H9 (cell line): ENCODE measurements around the gene ANKRD65. TPM values are rescaled to one million over a fixed set of nuclear protein-coding genes. Genes with fewer than 3 reads are reported as not detected.

Experiments used
- DNase-seq: peaks from one replicate; pipeline ENCODE4 v3.0.0-alpha.2; 2017
- H2AFZ ChIP-seq: one replicate; pipeline ENCODE4 v1.6.1; 2013; ENCODE audit warnings: mild to moderate bottlenecking, low read length, control low read depth, moderate library complexity
- H2AK5ac ChIP-seq: 2 replicates; pipeline ENCODE4 v1.6.1; 2013; ENCODE audit warnings: low read length, control low read depth, mixed read lengths; ENCODE audit not compliant: insufficient read length
- H2BK120ac ChIP-seq: one replicate; pipeline ENCODE4 v1.6.1; 2013; ENCODE audit warnings: low read depth, mild to moderate bottlenecking, low read length, control low read depth, inconsistent platforms; ENCODE audit not compliant: poor library complexity, severe bottlenecking
- H2BK12ac ChIP-seq: 2 replicates; pipeline ENCODE4 v1.6.1; 2013; ENCODE audit warnings: low read length, control low read depth, mixed read lengths, low read depth; ENCODE audit not compliant: insufficient read length
- H2BK15ac ChIP-seq: 2 replicates; pipeline ENCODE4 v1.6.1; 2013; ENCODE audit warnings: low read depth, low read length, control low read depth
- H2BK20ac ChIP-seq: one replicate; pipeline ENCODE4 v1.6.1; 2013; ENCODE audit warnings: low read depth, mild to moderate bottlenecking, low read length, control low read depth, inconsistent platforms; ENCODE audit not compliant: poor library complexity, severe bottlenecking
- H2BK5ac ChIP-seq: 2 replicates; pipeline ENCODE4 v1.6.1; 2013; ENCODE audit warnings: low read length, control low read depth, mixed read lengths; ENCODE audit not compliant: insufficient read length
- H3K14ac ChIP-seq: 2 replicates; pipeline ENCODE4 v1.6.1; 2013; ENCODE audit warnings: low read length, control low read depth; ENCODE audit not compliant: insufficient read depth
- H3K18ac ChIP-seq: 2 replicates; pipeline ENCODE4 v1.6.1; 2013; ENCODE audit warnings: low read depth, mild to moderate bottlenecking, mixed read lengths, low read length, control low read depth; ENCODE audit not compliant: insufficient read length
- H3K23ac ChIP-seq: 2 replicates; pipeline ENCODE4 v1.6.1; 2013; ENCODE audit warnings: low read length, control low read depth, mixed read lengths, low read depth; ENCODE audit not compliant: insufficient read length
- H3K23me2 ChIP-seq: 2 replicates; pipeline ENCODE4 v1.6.1; 2013; ENCODE audit warnings: low read depth, mild to moderate bottlenecking, mixed read lengths, low read length, control low read depth; ENCODE audit not compliant: insufficient read length, poor library complexity, severe bottlenecking
- H3K27ac ChIP-seq: 2 replicates; pipeline ENCODE4 v1.5.1; 2013; ENCODE audit warnings: low read length, control low read depth, mixed read lengths, low read depth; ENCODE audit not compliant: insufficient read length
- H3K27me3 ChIP-seq: 2 replicates; pipeline ENCODE4 v1.6.1; 2013; ENCODE audit warnings: low read length, control low read depth, inconsistent platforms; ENCODE audit not compliant: insufficient read depth
- H3K4ac ChIP-seq: 2 replicates; pipeline ENCODE4 v1.6.1; 2013; ENCODE audit warnings: low read depth, mild to moderate bottlenecking, control low read depth, inconsistent platforms, low read length, moderate library complexity
- H3K4me1 ChIP-seq: 2 replicates; pipeline ENCODE4 v1.6.1; 2013; ENCODE audit warnings: low read length, control low read depth, inconsistent platforms; ENCODE audit not compliant: insufficient read depth
- H3K4me2 ChIP-seq: 2 replicates; pipeline ENCODE4 v1.6.1; 2013; ENCODE audit warnings: low read length, control low read depth, mixed read lengths; ENCODE audit not compliant: insufficient read length, insufficient read depth
- H3K56ac ChIP-seq: 2 replicates; pipeline ENCODE4 v1.6.1; 2013; ENCODE audit warnings: low read depth, mild to moderate bottlenecking, mixed read lengths, low read length, control low read depth; ENCODE audit not compliant: insufficient read length
- H3K79me1 ChIP-seq: 2 replicates; pipeline ENCODE4 v1.6.1; 2013; ENCODE audit warnings: low read depth, mild to moderate bottlenecking, moderate library complexity, low read length, control low read depth, inconsistent platforms; ENCODE audit not compliant: insufficient read depth, poor library complexity, severe bottlenecking
- H3K79me2 ChIP-seq: 2 replicates; pipeline ENCODE4 v1.6.1; 2013; ENCODE audit warnings: low read length, control low read depth, inconsistent platforms; ENCODE audit not compliant: insufficient read depth
- H3K9ac ChIP-seq: 2 replicates; pipeline ENCODE4 v1.6.1; 2013; ENCODE audit warnings: low read length, control low read depth, mixed read lengths; ENCODE audit not compliant: insufficient read length; ENCODE audit errors: extremely low read depth
- H3K9me3 ChIP-seq: one replicate; pipeline ENCODE4 v1.6.1; 2013; ENCODE audit warnings: low read depth, low read length, inconsistent platforms; ENCODE audit not compliant: control insufficient read depth
- H3T11ph ChIP-seq: one replicate; pipeline ENCODE4 v1.6.1; 2013; ENCODE audit warnings: mild to moderate bottlenecking, low read length, control low read depth, inconsistent platforms
- H4K20me1 ChIP-seq: one replicate; pipeline ENCODE4 v1.6.1; 2013; ENCODE audit not compliant: control insufficient read depth, insufficient read length, insufficient read depth
- H4K5ac ChIP-seq: 2 replicates; pipeline ENCODE4 v1.6.1; 2013; ENCODE audit warnings: low read depth, mild to moderate bottlenecking, mixed read lengths, low read length, control low read depth; ENCODE audit not compliant: insufficient read length
- H4K8ac ChIP-seq: replicated peaks from 2 replicates; pipeline ENCODE4 v1.6.1; 2013; ENCODE audit warnings: low read length, control low read depth, mixed read lengths, low read depth; ENCODE audit not compliant: insufficient read length
- H4K91ac ChIP-seq: 2 replicates; pipeline ENCODE4 v1.6.1; 2013; ENCODE audit warnings: low read depth, mild to moderate bottlenecking, moderate library complexity, mixed read lengths, low read length, control low read depth; ENCODE audit not compliant: insufficient read length
- H3K27ac Mint-ChIP-seq, 3 experiments: 2 replicates in 2 of 3; 3 replicates in 1 of 3; pipeline ENCODE4 v1.8.0; 2020 to 2021; ENCODE audit warnings: mixed read lengths in 3 of 3, mild to moderate bottlenecking in 1 of 3, moderate library complexity in 1 of 3
- H3K27me3 Mint-ChIP-seq: 2 replicates; pipeline ENCODE4 v1.8.0; 2021; ENCODE audit warnings: low read depth, mild to moderate bottlenecking, moderate library complexity, mixed read lengths
- H3K36me3 Mint-ChIP-seq, 3 experiments: 2 replicates in 2 of 3; 3 replicates in 1 of 3; pipeline ENCODE4 v1.8.0; 2020 to 2021; ENCODE audit warnings: low read depth in 3 of 3, mixed read lengths in 3 of 3; ENCODE audit not compliant: insufficient read depth in 1 of 3
- H3K4me1 Mint-ChIP-seq, 2 experiments: 2 replicates each; pipeline ENCODE4 v1.8.0; 2020; ENCODE audit warnings: mixed read lengths in 2 of 2
- H3K4me3 Mint-ChIP-seq, 2 experiments: 2 replicates in 1 of 2; 3 replicates in 1 of 2; pipeline ENCODE4 v1.8.0; 2020 to 2021; ENCODE audit warnings: mild to moderate bottlenecking in 2 of 2, mixed read lengths in 2 of 2, moderate library complexity in 1 of 2
- H3K9me3 Mint-ChIP-seq, 2 experiments: 2 replicates in 1 of 2; 3 replicates in 1 of 2; pipeline ENCODE4 v1.8.0; 2020; ENCODE audit warnings: mild to moderate bottlenecking in 2 of 2, mixed read lengths in 2 of 2, moderate library complexity in 1 of 2
- CTCF ChIP-seq: fragments of 200-600 bp; sonication (generic); conservative IDR thresholded peaks from 3 replicates; pipeline ENCODE4 v1.8.0; 2021; ENCODE audit warnings: antibody characterized with exemption, mild to moderate bottlenecking
- WGBS: extraction: QIAGEN DNeasy Blood & Tissue Kit; methylation state at CpG from one replicate; pipeline ENCODE4 v1.1.7; 2013; ENCODE audit warnings: missing lambda C conversion rate, low lambda C conversion rate, mixed read lengths; ENCODE audit not compliant: insufficient read length; ENCODE audit errors: extremely low coverage; 5-methylcytosine and 5-hydroxymethylcytosine counted together
- total RNA-seq: library from RNA; stranded (reverse); gene quantifications from 2 replicates; pipeline ENCODE4 v1.2.1, GENCODE V29; 2021

ANKRD65 gene
- total RNA-seq, 1 experiment from 2014 or later, result 3.1 TPM

GRCh38 chr1:1406821-1407635 lies 14.0 kb downstream of the ANKRD65 start, which contains the start of gene MRPL20:
Gene MRPL20 (minus strand): TSS chr1:1407293. CDS start chr1:1407217, 76 bp downstream.
- DNase-seq, result peak; percentile 93
- Histone ChIP-seq H2BK120ac (no peak within 1 kb of the TSS), H3K14ac (peak within 1 kb of the TSS; percentile 71), H3K23ac (no peak within 1 kb of the TSS), H2AK5ac (no peak within 1 kb of the TSS), H2AFZ (no peak within 1 kb of the TSS), H3K79me2 (peaks cover 10% of the 10 kb centered on the region; the same call in 1 of the 2 replicates), H4K91ac (no peak within 1 kb of the TSS), H3K23me2 (peaks cover 11% of the 10 kb centered on the region), H3K4me1 (peaks cover 3% of the 10 kb centered on the region; the same call in 1 of the 2 replicates), H3K4me2 (peak within 1 kb of the TSS; percentile 69), H3K79me1 (peaks cover 2% of the 10 kb centered on the region), H3K27ac (no peak within 1 kb of the TSS), H3K27me3 (no peaks in the 10 kb centered on the region), H3K18ac (peak within 1 kb of the TSS; percentile 71), H2BK15ac (no peak within 1 kb of the TSS), H3T11ph (no peak within 1 kb of the TSS), H4K20me1 (no peaks in the 10 kb centered on the region), H2BK5ac (no peak within 1 kb of the TSS), H3K4ac (no peak within 1 kb of the TSS), H4K5ac (no peak within 1 kb of the TSS), H3K9me3 (no peaks in the 10 kb centered on the region), H2BK20ac (no peak within 1 kb of the TSS), H3K9ac (peak within 1 kb of the TSS; percentile 72), H2BK12ac (no peak within 1 kb of the TSS), H3K56ac (no peak within 1 kb of the TSS), H4K8ac (no peak within 1 kb of the TSS)
- peak within 1 kb of the TSS; percentile 92 to 95 for H3K4me3 Mint-ChIP-seq
- H3K36me3 Mint-ChIP-seq, result peaks cover 37 to 70% (median 57%) of the 10 kb centered on the region in 3 experiments
- TF ChIP-seq CTCF, result no peak
- no CpG with 5 or more reads among the region's 98 CpGs for WGBS
- peak within 1 kb of the TSS; percentile 95 to 100 (median 96) for H3K27ac Mint-ChIP-seq
- peaks cover 30 to 49% of the 10 kb centered on the region in 2 experiments for H3K4me1 Mint-ChIP-seq
- peaks cover 4% of the 10 kb centered on the region for H3K27me3 Mint-ChIP-seq
- H3K9me3 Mint-ChIP-seq, result peaks cover 4 to 6% of the 10 kb centered on the region in 2 experiments; a peak in 4 of 5 replicates
